H9 (cell line): ENCODE data around the gene MYBPC2. TPM values are rescaled to one million over a fixed set of nuclear protein-coding genes. Genes with fewer than 3 reads are reported as not detected.
A peak's percentile ranks its signal among the peaks of the same experiment; 100 is the strongest.

ENCODE experiments used
- DNase-seq: peaks from one replicate; pipeline ENCODE4 v3.0.0-alpha.2; 2017
- H2AFZ ChIP-seq: one replicate; pipeline ENCODE4 v1.6.1; 2013; ENCODE audit warnings: mild to moderate bottlenecking, low read length, control low read depth, moderate library complexity
- H2AK5ac ChIP-seq: 2 replicates; pipeline ENCODE4 v1.6.1; 2013; ENCODE audit warnings: low read length, control low read depth, mixed read lengths; ENCODE audit not compliant: insufficient read length
- H2BK120ac ChIP-seq: one replicate; pipeline ENCODE4 v1.6.1; 2013; ENCODE audit warnings: low read depth, mild to moderate bottlenecking, low read length, control low read depth, inconsistent platforms; ENCODE audit not compliant: poor library complexity, severe bottlenecking
- H2BK12ac ChIP-seq: 2 replicates; pipeline ENCODE4 v1.6.1; 2013; ENCODE audit warnings: low read length, control low read depth, mixed read lengths, low read depth; ENCODE audit not compliant: insufficient read length
- H2BK15ac ChIP-seq: 2 replicates; pipeline ENCODE4 v1.6.1; 2013; ENCODE audit warnings: low read depth, low read length, control low read depth
- H2BK20ac ChIP-seq: one replicate; pipeline ENCODE4 v1.6.1; 2013; ENCODE audit warnings: low read depth, mild to moderate bottlenecking, low read length, control low read depth, inconsistent platforms; ENCODE audit not compliant: poor library complexity, severe bottlenecking
- H2BK5ac ChIP-seq: 2 replicates; pipeline ENCODE4 v1.6.1; 2013; ENCODE audit warnings: low read length, control low read depth, mixed read lengths; ENCODE audit not compliant: insufficient read length
- H3K14ac ChIP-seq: 2 replicates; pipeline ENCODE4 v1.6.1; 2013; ENCODE audit warnings: low read length, control low read depth; ENCODE audit not compliant: insufficient read depth
- H3K18ac ChIP-seq: 2 replicates; pipeline ENCODE4 v1.6.1; 2013; ENCODE audit warnings: low read depth, mild to moderate bottlenecking, mixed read lengths, low read length, control low read depth; ENCODE audit not compliant: insufficient read length
- H3K23ac ChIP-seq: 2 replicates; pipeline ENCODE4 v1.6.1; 2013; ENCODE audit warnings: low read length, control low read depth, mixed read lengths, low read depth; ENCODE audit not compliant: insufficient read length
- H3K23me2 ChIP-seq: 2 replicates; pipeline ENCODE4 v1.6.1; 2013; ENCODE audit warnings: low read depth, mild to moderate bottlenecking, mixed read lengths, low read length, control low read depth; ENCODE audit not compliant: insufficient read length, poor library complexity, severe bottlenecking
- H3K27ac ChIP-seq: 2 replicates; pipeline ENCODE4 v1.5.1; 2013; ENCODE audit warnings: low read length, control low read depth, mixed read lengths, low read depth; ENCODE audit not compliant: insufficient read length
- H3K27me3 ChIP-seq: 2 replicates; pipeline ENCODE4 v1.6.1; 2013; ENCODE audit warnings: low read length, control low read depth, inconsistent platforms; ENCODE audit not compliant: insufficient read depth
- H3K4ac ChIP-seq: 2 replicates; pipeline ENCODE4 v1.6.1; 2013; ENCODE audit warnings: low read depth, mild to moderate bottlenecking, control low read depth, inconsistent platforms, low read length, moderate library complexity
- H3K4me1 ChIP-seq: 2 replicates; pipeline ENCODE4 v1.6.1; 2013; ENCODE audit warnings: low read length, control low read depth, inconsistent platforms; ENCODE audit not compliant: insufficient read depth
- H3K4me2 ChIP-seq: 2 replicates; pipeline ENCODE4 v1.6.1; 2013; ENCODE audit warnings: low read length, control low read depth, mixed read lengths; ENCODE audit not compliant: insufficient read length, insufficient read depth
- H3K56ac ChIP-seq: 2 replicates; pipeline ENCODE4 v1.6.1; 2013; ENCODE audit warnings: low read depth, mild to moderate bottlenecking, mixed read lengths, low read length, control low read depth; ENCODE audit not compliant: insufficient read length
- H3K79me1 ChIP-seq: 2 replicates; pipeline ENCODE4 v1.6.1; 2013; ENCODE audit warnings: low read depth, mild to moderate bottlenecking, moderate library complexity, low read length, control low read depth, inconsistent platforms; ENCODE audit not compliant: insufficient read depth, poor library complexity, severe bottlenecking
- H3K79me2 ChIP-seq: 2 replicates; pipeline ENCODE4 v1.6.1; 2013; ENCODE audit warnings: low read length, control low read depth, inconsistent platforms; ENCODE audit not compliant: insufficient read depth
- H3K9ac ChIP-seq: 2 replicates; pipeline ENCODE4 v1.6.1; 2013; ENCODE audit warnings: low read length, control low read depth, mixed read lengths; ENCODE audit not compliant: insufficient read length; ENCODE audit errors: extremely low read depth
- H3K9me3 ChIP-seq: one replicate; pipeline ENCODE4 v1.6.1; 2013; ENCODE audit warnings: low read depth, low read length, inconsistent platforms; ENCODE audit not compliant: control insufficient read depth
- H3T11ph ChIP-seq: one replicate; pipeline ENCODE4 v1.6.1; 2013; ENCODE audit warnings: mild to moderate bottlenecking, low read length, control low read depth, inconsistent platforms
- H4K20me1 ChIP-seq: one replicate; pipeline ENCODE4 v1.6.1; 2013; ENCODE audit not compliant: control insufficient read depth, insufficient read length, insufficient read depth
- H4K5ac ChIP-seq: 2 replicates; pipeline ENCODE4 v1.6.1; 2013; ENCODE audit warnings: low read depth, mild to moderate bottlenecking, mixed read lengths, low read length, control low read depth; ENCODE audit not compliant: insufficient read length
- H4K8ac ChIP-seq: replicated peaks from 2 replicates; pipeline ENCODE4 v1.6.1; 2013; ENCODE audit warnings: low read length, control low read depth, mixed read lengths, low read depth; ENCODE audit not compliant: insufficient read length
- H4K91ac ChIP-seq: 2 replicates; pipeline ENCODE4 v1.6.1; 2013; ENCODE audit warnings: low read depth, mild to moderate bottlenecking, moderate library complexity, mixed read lengths, low read length, control low read depth; ENCODE audit not compliant: insufficient read length
- H3K27ac Mint-ChIP-seq, 3 experiments: 2 replicates in 2 of 3; 3 replicates in 1 of 3; pipeline ENCODE4 v1.8.0; 2020 to 2021; ENCODE audit warnings: mixed read lengths in 3 of 3, mild to moderate bottlenecking in 1 of 3, moderate library complexity in 1 of 3
- H3K27me3 Mint-ChIP-seq: 2 replicates; pipeline ENCODE4 v1.8.0; 2021; ENCODE audit warnings: low read depth, mild to moderate bottlenecking, moderate library complexity, mixed read lengths
- H3K36me3 Mint-ChIP-seq, 3 experiments: 2 replicates in 2 of 3; 3 replicates in 1 of 3; pipeline ENCODE4 v1.8.0; 2020 to 2021; ENCODE audit warnings: low read depth in 3 of 3, mixed read lengths in 3 of 3; ENCODE audit not compliant: insufficient read depth in 1 of 3
- H3K4me1 Mint-ChIP-seq, 2 experiments: 2 replicates each; pipeline ENCODE4 v1.8.0; 2020; ENCODE audit warnings: mixed read lengths in 2 of 2
- H3K4me3 Mint-ChIP-seq, 2 experiments: 2 replicates in 1 of 2; 3 replicates in 1 of 2; pipeline ENCODE4 v1.8.0; 2020 to 2021; ENCODE audit warnings: mild to moderate bottlenecking in 2 of 2, mixed read lengths in 2 of 2, moderate library complexity in 1 of 2
- H3K9me3 Mint-ChIP-seq, 2 experiments: 2 replicates in 1 of 2; 3 replicates in 1 of 2; pipeline ENCODE4 v1.8.0; 2020; ENCODE audit warnings: mild to moderate bottlenecking in 2 of 2, mixed read lengths in 2 of 2, moderate library complexity in 1 of 2
- CTCF ChIP-seq: fragments of 200-600 bp; sonication (generic); conservative IDR thresholded peaks from 3 replicates; pipeline ENCODE4 v1.8.0; 2021; ENCODE audit warnings: antibody characterized with exemption, mild to moderate bottlenecking
- WGBS: extraction: QIAGEN DNeasy Blood & Tissue Kit; methylation state at CpG from one replicate; pipeline ENCODE4 v1.1.7; 2013; ENCODE audit warnings: missing lambda C conversion rate, low lambda C conversion rate, mixed read lengths; ENCODE audit not compliant: insufficient read length; ENCODE audit errors: extremely low coverage; 5-methylcytosine and 5-hydroxymethylcytosine counted together
- total RNA-seq: library from RNA; stranded (reverse); gene quantifications from 2 replicates; pipeline ENCODE4 v1.2.1, GENCODE V29; 2021

The MYBPC2 gene
- total RNA-seq, 1 experiment from 2014 or later: 4.9 TPM

DNA sequence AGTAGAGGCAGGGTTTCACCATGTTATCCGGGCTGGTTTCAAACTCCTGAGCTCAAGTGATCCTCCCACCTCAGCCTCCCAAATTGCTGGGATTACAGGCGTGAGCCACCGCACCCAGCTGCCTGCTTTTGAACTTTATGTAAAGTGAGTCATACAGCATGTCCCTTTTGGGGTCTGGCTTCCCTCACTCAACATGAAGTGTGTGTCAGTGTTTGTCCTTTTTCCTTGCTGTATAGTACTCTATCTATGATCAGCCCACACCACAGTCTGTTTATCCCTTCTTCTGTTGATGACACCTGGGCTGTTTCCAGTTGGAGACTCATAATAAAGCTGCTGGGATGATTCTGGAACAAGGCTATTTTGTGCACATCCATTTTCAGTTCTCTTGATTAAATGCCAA is 11.9 kb upstream of the MYBPC2 start:
- H3K23me2 ChIP-seq: peaks cover 15% of the 10 kb centered on the region
- no peak overlapping the region for H3K18ac ChIP-seq
- peaks cover 3% of the 10 kb centered on the region; the same call in 1 of the 2 replicates for H3K79me2 ChIP-seq
- H2BK12ac ChIP-seq: no peak overlapping the region
- H3K9ac ChIP-seq: no peak overlapping the region
- no peaks in the 10 kb centered on the region for H3K27me3 ChIP-seq
- H2AK5ac ChIP-seq: no peak overlapping the region
- TF ChIP-seq CTCF: no peak
- H2BK120ac ChIP-seq: no peak overlapping the region
- no peak overlapping the region for H2BK5ac ChIP-seq
- H2AFZ ChIP-seq: no peak overlapping the region
- no peaks in the 10 kb centered on the region for H3K9me3 ChIP-seq
- no peaks in the 10 kb centered on the region for H4K20me1 ChIP-seq
- H3T11ph ChIP-seq: no peak overlapping the region
- Mint-ChIP-seq H3K9me3 (peaks cover 0 to 3% of the 10 kb centered on the region in 2 experiments; a peak in 1 of 5 replicates), H3K27me3 (peaks cover 9% of the 10 kb centered on the region), H3K27ac (no peak overlapping the region), H3K36me3 (peaks cover 0 to 22% (median 7%) of the 10 kb centered on the region in 3 experiments; a peak in 3 of 7 replicates), H3K4me3 (peak overlapping the region in 1 of 2 experiments; percentile 32; a peak in 1 of 5 replicates), H3K4me1 (peaks cover 20 to 22% of the 10 kb centered on the region in 2 experiments)
- H2BK15ac ChIP-seq: no peak overlapping the region
- no peak overlapping the region for H3K27ac ChIP-seq
- no peak overlapping the region for H4K8ac ChIP-seq
- DNase-seq: no peak
- no peaks in the 10 kb centered on the region for H3K79me1 ChIP-seq
- H3K14ac ChIP-seq: no peak overlapping the region
- no CpG with 5 or more reads among the region's 3 CpGs for WGBS
- H3K4ac ChIP-seq: no peak overlapping the region
- H3K56ac ChIP-seq: no peak overlapping the region
- no peaks in the 10 kb centered on the region for H3K4me1 ChIP-seq
- no peak overlapping the region for H3K4me2 ChIP-seq
- H4K91ac ChIP-seq: no peak overlapping the region
- no peak overlapping the region for H3K23ac ChIP-seq
- no peak overlapping the region for H4K5ac ChIP-seq
- no peak overlapping the region for H2BK20ac ChIP-seq
